CD4-positive, alpha-beta memory T cell (primary cell): ENCODE results near the gene FAM171A1. TPM values are rescaled to one million over a fixed set of nuclear protein-coding genes. Genes with fewer than 3 reads are reported as not detected.
"Not testable (repeated sequence)": the region's sequence is repeated elsewhere in the genome, so short reads cannot be mapped to it uniquely, and the experiment has no call there.

Source experiments
- CTCF ChIA-PET: fragments of 350-600 bp; sonication (Branson Sonifier 250); formaldehyde crosslinking; loops from one replicate; lab custom pipeline; 2021; ENCODE audit warnings: inconsistent platforms; ENCODE audit not compliant: partially characterized antibody; lab: Charles Lee
- POLR2A ChIA-PET: fragments of 350-600 bp; sonication (Branson Sonifier 250); formaldehyde crosslinking; loops from one replicate; lab custom pipeline; 2021; ENCODE audit not compliant: partially characterized antibody; lab: Charles Lee
- DNase-seq, 5 donors: peaks; one replicate each; pipeline versions ENCODE4 v3.0.0 to v3.0.0-alpha.2; 2020 to 2022; ENCODE audit warnings: mixed read lengths in 1 of 5
- H3K27ac ChIP-seq: one replicate; pipeline ENCODE4 v1.7.0; 2013; ENCODE audit warnings: low read depth, low read length
- H3K27me3 ChIP-seq: 2 replicates; pipeline ENCODE4 v1.7.0; 2013; ENCODE audit warnings: mild to moderate bottlenecking, low read length, moderate library complexity; ENCODE audit not compliant: insufficient read depth
- H3K36me3 ChIP-seq: 2 replicates; pipeline ENCODE4 v1.7.0; 2013; ENCODE audit warnings: mild to moderate bottlenecking, low read length, moderate library complexity; ENCODE audit not compliant: insufficient read depth
- H3K4me1 ChIP-seq: 2 replicates; pipeline ENCODE4 v1.7.0; 2013; ENCODE audit warnings: mild to moderate bottlenecking, low read length, moderate library complexity; ENCODE audit not compliant: insufficient read depth
- H3K4me3 ChIP-seq, 2 donors: one replicate each; pipeline ENCODE4 v1.7.0; 2013; ENCODE audit warnings: low read length in 2 of 2, mild to moderate bottlenecking in 1 of 2
- H3K9me3 ChIP-seq, 2 donors: one replicate each; pipeline ENCODE4 v1.7.0; 2013; ENCODE audit warnings: low read length in 2 of 2, control low read depth in 1 of 2; ENCODE audit not compliant: control insufficient read depth in 1 of 2
- H3K27ac Mint-ChIP-seq, 7 donors: one replicate each; pipeline ENCODE4 v1.8.0; 2020 to 2021; ENCODE audit warnings: mixed read lengths in 7 of 7, mild to moderate bottlenecking in 6 of 7, inconsistent platforms in 3 of 7, moderate library complexity in 3 of 7
- H3K27me3 Mint-ChIP-seq, 2 donors: one replicate each; pipeline ENCODE4 v1.8.0; 2020 to 2021; ENCODE audit warnings: mixed read lengths in 2 of 2
- H3K36me3 Mint-ChIP-seq, 2 donors: one replicate each; pipeline ENCODE4 v1.8.0; 2020 to 2021; ENCODE audit warnings: mixed read lengths in 2 of 2, inconsistent platforms in 1 of 2, mild to moderate bottlenecking in 1 of 2
- H3K4me1 Mint-ChIP-seq, 4 donors: one replicate each; pipeline ENCODE4 v1.8.0; 2020 to 2021; ENCODE audit warnings: mixed read lengths in 4 of 4, mild to moderate bottlenecking in 1 of 4
- H3K4me3 Mint-ChIP-seq, 8 donors: one replicate each; pipeline ENCODE4 v1.8.0; 2020 to 2021; ENCODE audit warnings: mixed read lengths in 8 of 8, mild to moderate bottlenecking in 7 of 8, moderate library complexity in 6 of 8, inconsistent platforms in 3 of 8
- H3K9me3 Mint-ChIP-seq, 8 donors: one replicate each; pipeline ENCODE4 v1.8.0; 2020 to 2021; ENCODE audit warnings: mixed read lengths in 8 of 8, mild to moderate bottlenecking in 5 of 8, inconsistent platforms in 3 of 8, moderate library complexity in 1 of 8
- intact Hi-C: fragments of 100-400 bp; cut with micrococcal nuclease; formaldehyde crosslinking; loops from one replicate; pipeline ENCODE4 v1.15.1; 2023
- polyA plus RNA-seq, 2 donors: library from polyadenylated mRNA; unstranded; fragments of 300-500 nt; fragmentation: Illumina TruSeq; gene quantifications; one replicate each; pipeline ENCODE4 v1.2.3, GENCODE V29; 2021
- total RNA-seq, 2 experiments: library from RNA; stranded (reverse); gene quantifications; one replicate each; pipeline ENCODE4 v1.2.3, GENCODE V29; 2021

Gene FAM171A1
- total and polyA plus RNA-seq, 4 experiments from 2014 or later: 7.1 to 10.6 (median 8.6) TPM

DNA sequence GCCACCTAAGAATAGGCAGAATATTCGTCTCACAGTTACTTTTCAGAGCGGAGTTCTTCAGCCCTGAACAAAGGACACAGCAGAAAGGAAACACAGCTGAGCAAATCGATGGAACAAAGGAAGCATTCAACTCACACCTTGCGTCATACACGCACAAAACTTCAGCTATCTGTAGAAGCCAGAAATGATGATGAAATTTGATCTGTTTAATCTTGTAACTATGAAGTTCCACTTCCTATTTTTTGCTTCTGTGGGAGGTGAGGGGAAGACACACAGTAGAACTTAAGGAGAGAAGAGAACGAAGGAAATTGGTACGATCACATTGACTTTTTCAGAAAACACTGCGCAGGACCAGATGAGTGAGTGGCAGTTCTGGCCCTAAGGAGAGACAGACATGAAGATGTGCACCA is 26.2 kb downstream of the FAM171A1 start:
- ChIA-PET POLR2A (no interaction called here), CTCF (interaction anchor here (0.8 kb wide), 1 partner anchor 598 kb away, joined by 3 read pairs; no protein-coding TSS in a partner anchor)
- Histone ChIP-seq H3K27ac (no peak overlapping the region), H3K9me3 (no peaks in the 10 kb centered on the region), H3K36me3 (no peaks in the 10 kb centered on the region), H3K4me1 (no peaks in the 10 kb centered on the region), H3K27me3 (no peaks in the 10 kb centered on the region), H3K4me3 (no peak overlapping the region)
- peaks cover 9 to 11% of the 10 kb centered on the region in 2 donors for H3K27me3 Mint-ChIP-seq
- H3K36me3 Mint-ChIP-seq: no peaks in the 10 kb centered on the region
- no peak overlapping the region for H3K4me3 Mint-ChIP-seq
- H3K4me1 Mint-ChIP-seq: peaks cover 0 to 4% (median 0%) of the 10 kb centered on the region in 4 donors
- no peaks in the 10 kb centered on the region for H3K9me3 Mint-ChIP-seq
- intact Hi-C loops: no loop called here
- H3K27ac Mint-ChIP-seq: no peak overlapping the region
- no peak for DNase-seq

DNA sequence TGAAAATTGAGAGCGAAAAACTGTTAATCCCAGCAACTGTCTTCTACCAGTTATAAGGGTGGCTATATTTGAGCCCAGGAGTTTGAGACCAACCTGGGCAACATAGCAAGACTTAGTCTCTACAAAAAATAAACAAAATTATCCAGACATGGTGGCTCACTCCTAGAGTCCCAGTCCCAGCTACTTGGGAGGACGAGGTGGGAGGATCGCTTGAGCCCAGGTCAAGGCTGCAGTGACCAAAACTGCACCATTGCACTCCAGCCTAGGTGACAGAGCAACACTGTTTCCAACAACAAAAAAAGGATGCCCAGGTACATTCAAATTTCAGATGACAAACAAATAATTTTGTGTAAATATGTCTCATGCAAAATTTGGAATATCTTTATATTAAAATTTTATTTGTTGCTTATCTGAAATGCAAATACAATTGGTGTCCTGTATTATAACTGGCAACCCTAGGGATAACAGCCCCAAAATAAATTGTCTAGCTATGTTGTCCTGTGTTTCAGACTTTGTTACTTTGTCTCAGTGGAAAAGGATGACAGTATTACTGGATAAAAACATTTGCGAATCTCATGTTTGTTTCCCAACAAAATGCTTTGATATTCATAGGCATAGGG is 26.7 kb downstream of the FAM171A1 start:
- Histone ChIP-seq H3K4me1 (no peaks in the 10 kb centered on the region), H3K4me3 (no peak overlapping the region), H3K9me3 (no peaks in the 10 kb centered on the region), H3K36me3 (no peaks in the 10 kb centered on the region), H3K27me3 (no peaks in the 10 kb centered on the region), H3K27ac (no peak overlapping the region)
- Mint-ChIP-seq H3K4me1 (peaks cover 0 to 2% (median 0%) of the 10 kb centered on the region in 4 donors), H3K4me3 (no peak overlapping the region), H3K27ac (no peak overlapping the region), H3K9me3 (no peaks in the 10 kb centered on the region), H3K36me3 (no peaks in the 10 kb centered on the region), H3K27me3 (peaks cover 7 to 9% of the 10 kb centered on the region in 2 donors)
- CTCF ChIA-PET: interaction anchor here (0.8 kb wide), 1 partner anchor 598 kb away, joined by 3 read pairs; no protein-coding TSS in a partner anchor
- intact Hi-C loops: no loop called here
- no peak for DNase-seq
- POLR2A ChIA-PET: no interaction called here

DNA sequence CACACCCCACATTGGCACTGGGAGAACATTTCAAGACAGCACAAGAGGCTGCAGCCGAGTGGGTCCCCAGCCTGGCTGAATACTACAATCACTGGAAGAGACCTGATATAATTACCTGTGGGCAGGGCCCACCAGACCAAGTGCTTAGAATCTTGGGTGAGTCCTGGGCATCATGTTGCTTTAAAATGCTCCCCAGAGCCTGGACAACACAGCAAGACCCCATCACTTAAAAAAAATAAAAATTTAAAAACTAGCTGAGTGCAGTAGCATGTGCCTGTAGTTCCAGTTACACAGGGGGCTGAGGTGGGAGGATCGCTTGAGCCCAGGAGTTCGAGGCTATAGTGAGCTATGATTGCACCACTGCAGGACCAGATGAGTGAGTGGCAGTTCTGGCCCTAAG is 28.1 kb downstream of the FAM171A1 start:
- Mint-ChIP-seq H3K27ac (no peak overlapping the region), H3K4me1 (no peaks in the 10 kb centered on the region), H3K4me3 (no peak overlapping the region), H3K27me3 (peaks cover 6 to 7% of the 10 kb centered on the region in 2 donors), H3K9me3 (no peaks in the 10 kb centered on the region), H3K36me3 (no peaks in the 10 kb centered on the region)
- Histone ChIP-seq H3K4me1 (no peaks in the 10 kb centered on the region), H3K36me3 (no peaks in the 10 kb centered on the region), H3K9me3 (no peaks in the 10 kb centered on the region), H3K27ac (no peak overlapping the region), H3K27me3 (no peaks in the 10 kb centered on the region), H3K4me3 (no peak overlapping the region)
- intact Hi-C loops: no loop called here
- no peak for DNase-seq
- ChIA-PET CTCF (no interaction called here), POLR2A (no interaction called here)

GRCh38 chr10:15341502-15342128 is 29.5 kb downstream of the FAM171A1 start:
- Histone ChIP-seq H3K4me1 (no peaks in the 10 kb centered on the region), H3K27me3 (no peaks in the 10 kb centered on the region), H3K9me3 (no peaks in the 10 kb centered on the region), H3K27ac (no peak overlapping the region), H3K4me3 (no peak overlapping the region), H3K36me3 (no peaks in the 10 kb centered on the region)
- ChIA-PET POLR2A (no interaction called here), CTCF (no interaction called here)
- no peak overlapping the region for H3K4me3 Mint-ChIP-seq
- H3K9me3 Mint-ChIP-seq: no peaks in the 10 kb centered on the region
- no peaks in the 10 kb centered on the region for H3K4me1 Mint-ChIP-seq
- no peaks in the 10 kb centered on the region for H3K36me3 Mint-ChIP-seq
- intact Hi-C loops: no loop called here
- no peak for DNase-seq
- peaks cover 7 to 8% of the 10 kb centered on the region in 2 donors for H3K27me3 Mint-ChIP-seq
- no peak overlapping the region for H3K27ac Mint-ChIP-seq

GRCh38 chr10:15339892-15340291 is 31.2 kb downstream of the FAM171A1 start:
- intact Hi-C loops: no loop called here
- H3K9me3 ChIP-seq: no peaks in the 10 kb centered on the region
- no peaks in the 10 kb centered on the region for H3K9me3 Mint-ChIP-seq
- POLR2A ChIA-PET: no interaction called here
- H3K4me3 Mint-ChIP-seq: no peak overlapping the region
- H3K4me3 ChIP-seq: no peak overlapping the region
- no peak for DNase-seq
- H3K4me1 Mint-ChIP-seq: no peaks in the 10 kb centered on the region
- H3K27me3 ChIP-seq: no peaks in the 10 kb centered on the region
- no peak overlapping the region for H3K27ac ChIP-seq
- no peaks in the 10 kb centered on the region for H3K4me1 ChIP-seq
- CTCF ChIA-PET: no interaction called here
- H3K36me3 Mint-ChIP-seq: no peaks in the 10 kb centered on the region
- peaks cover 0 to 8% of the 10 kb centered on the region in 2 donors for H3K27me3 Mint-ChIP-seq
- no peaks in the 10 kb centered on the region for H3K36me3 ChIP-seq
- H3K27ac Mint-ChIP-seq: no peak overlapping the region

GRCh38 chr10:15337441-15337923 is 33.6 kb downstream of the FAM171A1 start:
- H3K27ac Mint-ChIP-seq, H3K36me3 Mint-ChIP-seq, H3K27me3 Mint-ChIP-seq, H3K27me3 ChIP-seq, POLR2A ChIA-PET, H3K4me1 Mint-ChIP-seq, H3K27ac ChIP-seq, H3K4me3 ChIP-seq, intact Hi-C loops, H3K4me1 ChIP-seq, H3K4me3 Mint-ChIP-seq, DNase-seq, H3K9me3 Mint-ChIP-seq, H3K9me3 ChIP-seq, H3K36me3 ChIP-seq: not testable (repeated sequence)
- CTCF ChIA-PET: interaction anchor here (1.6 to 1.7 kb wide), 2 partner anchors 13 to 72 kb away, joined by 3 to 4 read pairs; no protein-coding TSS in a partner anchor

DNA sequence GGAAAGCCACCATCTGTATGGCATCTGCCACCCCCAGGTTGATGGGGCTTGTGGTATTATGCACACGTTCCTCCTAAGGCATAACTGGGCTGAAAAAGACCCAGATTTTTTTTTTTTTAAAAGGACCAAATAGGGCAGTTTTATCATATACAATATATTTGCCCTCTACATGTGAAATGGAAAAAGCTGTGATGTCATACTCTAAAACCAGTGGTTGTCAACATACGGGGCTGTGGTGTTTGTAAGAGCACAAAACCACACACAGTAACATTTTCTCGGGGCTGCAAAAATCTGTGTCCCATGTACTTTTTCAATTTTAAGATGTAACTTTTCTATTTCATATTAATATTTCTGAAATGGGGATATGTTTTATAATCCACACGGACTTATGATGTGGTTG is 34.9 kb downstream of the FAM171A1 start:
- Mint-ChIP-seq H3K27me3 (peaks cover 0 to 3% of the 10 kb centered on the region in 2 donors), H3K9me3 (no peaks in the 10 kb centered on the region), H3K36me3 (no peaks in the 10 kb centered on the region), H3K4me1 (no peaks in the 10 kb centered on the region), H3K27ac (no peak overlapping the region), H3K4me3 (no peak overlapping the region)
- DNase-seq: no peak
- CTCF ChIA-PET: no interaction called here
- Histone ChIP-seq H3K27me3 (no peaks in the 10 kb centered on the region), H3K36me3 (no peaks in the 10 kb centered on the region), H3K9me3 (no peaks in the 10 kb centered on the region), H3K4me1 (no peaks in the 10 kb centered on the region), H3K4me3 (no peak overlapping the region), H3K27ac (no peak overlapping the region)
- intact Hi-C loops: no loop called here
- POLR2A ChIA-PET: no interaction called here
